ENCODE results near the gene CT45A8.

DNA sequence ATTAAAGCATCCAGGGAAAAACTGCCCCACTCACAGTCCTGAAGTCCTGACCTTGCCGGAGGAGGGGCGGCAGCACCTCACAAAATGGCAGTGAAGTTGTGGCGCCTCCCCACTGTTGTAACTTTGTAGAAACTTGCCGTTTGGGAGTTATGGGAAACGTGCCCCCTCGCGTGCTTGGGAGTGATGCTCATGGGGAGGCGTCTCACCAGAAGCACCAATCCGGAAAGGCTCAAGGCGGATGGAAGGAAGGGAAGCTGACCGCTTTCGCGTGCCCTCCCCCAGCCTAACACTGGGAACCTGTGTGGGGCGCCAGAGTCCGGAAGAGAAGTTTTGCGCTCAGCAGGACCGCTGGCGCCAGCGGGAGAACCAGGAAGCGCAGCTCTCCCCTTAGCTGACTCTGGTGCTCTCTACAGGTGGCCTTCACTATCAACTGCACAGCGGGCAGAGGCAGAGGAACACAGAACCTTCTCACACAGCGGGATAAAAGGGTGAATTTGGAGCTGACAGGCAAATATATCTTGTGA lies 39.0 kb upstream of the CT45A8 start, which contains the start of the genes CT45A10 and SAGE1:
- no peak for TF ChIP-seq POLR2A (IDR thresholded peaks at IDR 0.05; ENCODE audit: low read depth)
- TF ChIP-seq, protein P1, sequence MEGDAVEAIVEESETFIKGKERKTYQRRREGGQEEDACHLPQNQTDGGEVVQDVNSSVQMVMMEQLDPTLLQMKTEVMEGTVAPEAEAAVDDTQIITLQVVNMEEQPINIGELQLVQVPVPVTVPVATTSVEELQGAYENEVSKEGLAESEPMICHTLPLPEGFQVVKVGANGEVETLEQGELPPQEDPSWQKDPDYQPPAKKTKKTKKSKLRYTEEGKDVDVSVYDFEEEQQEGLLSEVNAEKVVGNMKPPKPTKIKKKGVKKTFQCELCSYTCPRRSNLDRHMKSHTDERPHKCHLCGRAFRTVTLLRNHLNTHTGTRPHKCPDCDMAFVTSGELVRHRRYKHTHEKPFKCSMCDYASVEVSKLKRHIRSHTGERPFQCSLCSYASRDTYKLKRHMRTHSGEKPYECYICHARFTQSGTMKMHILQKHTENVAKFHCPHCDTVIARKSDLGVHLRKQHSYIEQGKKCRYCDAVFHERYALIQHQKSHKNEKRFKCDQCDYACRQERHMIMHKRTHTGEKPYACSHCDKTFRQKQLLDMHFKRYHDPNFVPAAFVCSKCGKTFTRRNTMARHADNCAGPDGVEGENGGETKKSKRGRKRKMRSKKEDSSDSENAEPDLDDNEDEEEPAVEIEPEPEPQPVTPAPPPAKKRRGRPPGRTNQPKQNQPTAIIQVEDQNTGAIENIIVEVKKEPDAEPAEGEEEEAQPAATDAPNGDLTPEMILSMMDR (IDR thresholded peaks at IDR 0.05), result no peak
